Neural cell (in vitro differentiated cells): Measurements from ENCODE around the gene PLSCR2. TPM values are rescaled to one million over a fixed set of nuclear protein-coding genes. Genes with fewer than 3 reads are reported as not detected.
"Not testable (repeated sequence)": the region's sequence is repeated elsewhere in the genome, so short reads cannot be mapped to it uniquely, and the experiment has no call there.

Source experiments
- H2AFZ ChIP-seq: fragments of 200-600, 300-800 bp; sonication (generic), shearing (Covaris generic); 2 replicates; pipeline ENCODE4 v1.6.0; 2014; ENCODE audit warnings: low read depth, mild to moderate bottlenecking, antibody characterized with exemption, low read length, moderate library complexity
- H3F3A ChIP-seq: fragments of 200-600 bp; shearing (Covaris generic); 2 replicates; pipeline ENCODE4 v1.6.1; 2016; ENCODE audit warnings: mild to moderate bottlenecking, moderate library complexity, mixed read lengths, antibody characterized with exemption, low read length; ENCODE audit not compliant: insufficient read depth, poor library complexity, severe bottlenecking
- H3K27ac ChIP-seq: fragments of 200-600, 300-800 bp; sonication (generic), shearing (Covaris generic); 2 replicates; pipeline ENCODE4 v1.5.1; 2014; ENCODE audit warnings: mild to moderate bottlenecking, low read length, moderate library complexity
- H3K27me3 ChIP-seq: fragments of 300-800, 200-600 bp; sonication (generic), shearing (Covaris generic); 2 replicates; pipeline ENCODE4 v1.6.0; 2014; ENCODE audit warnings: mild to moderate bottlenecking, low read depth, low read length, moderate library complexity; ENCODE audit not compliant: insufficient read depth
- H3K36me3 ChIP-seq: fragments of 300-800, 200-600 bp; sonication (generic), shearing (Covaris generic); 2 replicates; pipeline ENCODE4 v1.5.1; 2014; ENCODE audit warnings: mild to moderate bottlenecking, antibody characterized with exemption, low read length, moderate library complexity; ENCODE audit not compliant: insufficient read depth
- H3K4me2 ChIP-seq: fragments of 300-800, 200-600 bp; sonication (generic), shearing (Covaris generic); 2 replicates; pipeline ENCODE4 v1.6.0; 2014; ENCODE audit warnings: mild to moderate bottlenecking, low read length
- H3K4me3 ChIP-seq: fragments of 300-800, 200-600 bp; sonication (generic), shearing (Covaris generic); 2 replicates; pipeline ENCODE4 v1.5.1; 2014; ENCODE audit warnings: mild to moderate bottlenecking, low read length, moderate library complexity
- H3K79me2 ChIP-seq: fragments of 200-600 bp; shearing (Covaris generic); replicated peaks from 2 replicates; pipeline ENCODE4 v1.6.0; 2014; ENCODE audit warnings: mild to moderate bottlenecking, low read length, moderate library complexity; ENCODE audit not compliant: insufficient read depth
- H3K9ac ChIP-seq: fragments of 300-800, 200-600 bp; sonication (generic), shearing (Covaris generic); 2 replicates; pipeline ENCODE4 v1.6.1; 2016; ENCODE audit warnings: mild to moderate bottlenecking, low read length, mixed read lengths
- H3K9me2 ChIP-seq: fragments of 200-600 bp; shearing (Covaris generic); 2 replicates; pipeline ENCODE4 v1.6.1; 2016; ENCODE audit warnings: mild to moderate bottlenecking, low read length, mixed read lengths; ENCODE audit not compliant: insufficient read depth
- H3K9me3 ChIP-seq: fragments of 200-600, 300-800 bp; sonication (generic), shearing (Covaris generic); 2 replicates; pipeline ENCODE4 v1.6.1; 2016; ENCODE audit warnings: mild to moderate bottlenecking, mixed run types, low read length, moderate library complexity, mixed read lengths
- H4K20me1 ChIP-seq: fragments of 200-600 bp; shearing (Covaris generic); 2 replicates; pipeline ENCODE4 v1.6.1; 2016; ENCODE audit warnings: mild to moderate bottlenecking, mixed run types; ENCODE audit not compliant: insufficient read depth
- EP300 ChIP-seq: fragments of 450-650 bp; conservative IDR thresholded peaks from 2 replicates; pipeline ENCODE4 v1.6.1; 2014; ENCODE audit warnings: antibody characterized with exemption, mild to moderate bottlenecking, moderate library complexity; ENCODE audit not compliant: poor library complexity, severe bottlenecking
- EZH2 ChIP-seq: fragments of 200-600, 300-800 bp; shearing (Covaris generic), sonication (generic); IDR thresholded peaks from 2 replicates; pipeline ENCODE4 v1.6.1; 2014; ENCODE audit warnings: antibody characterized with exemption, low read length, borderline replicate concordance, mild to moderate bottlenecking; ENCODE audit not compliant: insufficient read depth, poor library complexity, severe bottlenecking
- MXI1 ChIP-seq: fragments of 450-650 bp; conservative IDR thresholded peaks from 2 replicates; pipeline ENCODE4 v1.6.1; 2014; ENCODE audit warnings: antibody characterized with exemption, mild to moderate bottlenecking; ENCODE audit not compliant: poor library complexity, severe bottlenecking
- POLR2AphosphoS5 ChIP-seq: IDR thresholded peaks from 2 replicates; pipeline ENCODE4 v1.6.1; 2012
- RAD21 ChIP-seq: fragments of 450-650 bp; conservative IDR thresholded peaks from 2 replicates; pipeline ENCODE4 v1.6.1; 2014; ENCODE audit warnings: antibody characterized with exemption, mild to moderate bottlenecking, moderate library complexity
- SMC3 ChIP-seq: fragments of 450-650 bp; conservative IDR thresholded peaks from 2 replicates; pipeline ENCODE4 v1.6.1; 2014; ENCODE audit warnings: antibody characterized with exemption, mild to moderate bottlenecking, moderate library complexity; ENCODE audit not compliant: poor library complexity
- TAF1 ChIP-seq: IDR thresholded peaks from 2 replicates; pipeline ENCODE4 v1.6.1; 2012; ENCODE audit warnings: low read depth
- polyA plus RNA-seq: library from polyadenylated mRNA; depleted of rRNA; stranded (reverse); fragments of >200 nt; gene quantifications from 2 replicates; pipeline ENCODE4 v1.2.3, GENCODE V29; 2014
- TF ChIP-seq, protein P1 (sequence below): IDR thresholded peaks from 2 replicates; pipeline ENCODE4 v1.6.1; 2012; ENCODE audit warnings: borderline replicate concordance
- TF ChIP-seq, protein P2 (sequence below): fragments of 450-650 bp; IDR thresholded peaks from 2 replicates; pipeline ENCODE4 v1.5.1; 2014; ENCODE audit warnings: antibody characterized with exemption, mild to moderate bottlenecking, moderate library complexity; ENCODE audit not compliant: poor library complexity, severe bottlenecking

Gene PLSCR2
- polyA plus RNA-seq, 1 donor from 2014 or later = not detected

DNA sequence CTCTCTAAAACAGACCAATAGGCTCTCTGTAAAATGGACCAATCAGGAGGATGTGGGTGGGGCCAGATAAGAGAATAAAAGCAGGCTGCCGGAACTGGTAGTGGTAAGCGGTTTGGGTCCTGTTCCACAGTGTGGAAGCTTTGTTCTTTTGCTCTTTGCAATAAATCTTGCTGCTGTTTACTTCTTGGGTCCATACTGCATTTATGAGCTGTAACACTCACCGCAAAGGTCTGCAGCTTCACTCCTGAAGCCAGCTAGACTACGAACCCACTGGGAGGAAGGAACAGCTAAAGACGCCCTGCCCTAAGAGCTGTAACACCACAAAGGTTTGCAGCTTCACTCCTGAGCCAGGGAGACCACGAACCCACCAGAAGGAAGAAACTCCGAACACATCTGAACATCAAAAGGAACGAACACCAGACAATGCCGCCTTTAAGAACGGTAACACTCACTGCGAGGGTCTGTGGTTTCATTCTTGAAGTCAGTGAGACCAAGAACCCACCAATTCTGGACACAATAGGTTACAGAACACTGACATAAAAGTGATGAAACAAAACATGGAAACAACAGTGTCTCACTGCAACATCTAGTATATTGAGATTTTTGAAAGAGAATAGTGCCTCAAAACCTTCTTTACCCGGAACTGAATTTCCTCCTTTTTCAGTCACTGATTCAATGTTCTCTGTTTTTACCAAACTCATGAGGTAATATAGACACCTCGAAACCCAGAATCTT, 28.8 kb upstream of the PLSCR2 start:
- H2AFZ ChIP-seq = no peak overlapping the region
- H3K27ac ChIP-seq = no peak overlapping the region
- H3K4me3 ChIP-seq = no peak overlapping the region

DNA sequence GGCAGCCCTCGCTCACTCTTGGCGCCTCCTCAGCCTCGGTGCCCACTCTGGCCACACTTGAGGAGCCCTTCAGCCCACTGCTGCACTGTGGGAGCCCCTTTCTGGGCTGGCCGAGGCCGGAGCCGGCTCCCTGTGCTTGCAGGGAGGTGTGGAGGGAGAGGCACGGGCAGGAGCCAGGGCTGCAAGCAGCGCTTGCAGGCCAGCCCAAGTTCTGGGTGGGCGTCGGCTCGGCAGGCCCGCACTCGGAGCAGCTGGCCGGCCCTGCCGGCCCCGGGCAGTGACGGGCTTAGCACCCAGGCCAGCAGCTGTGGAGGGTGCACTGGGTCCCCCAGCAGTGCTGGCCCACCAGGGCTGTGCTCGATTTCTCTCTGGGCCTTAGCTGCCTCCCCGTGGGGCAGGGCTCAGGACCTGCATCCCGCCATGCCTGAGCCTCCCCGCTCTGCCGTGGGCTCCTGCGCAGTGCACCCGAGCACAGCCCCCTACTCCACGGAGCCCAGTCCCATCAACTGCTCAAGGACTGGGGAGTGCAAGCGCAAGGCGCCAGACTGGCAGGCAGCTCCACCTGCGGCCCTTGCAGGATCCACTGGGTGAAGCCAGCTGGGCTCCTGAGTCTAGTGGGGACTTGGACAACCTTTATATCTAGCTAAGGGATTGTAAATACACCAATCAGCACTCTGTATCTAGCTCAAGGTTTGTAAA, 27.9 kb upstream of the PLSCR2 start:
- not testable (repeated sequence) for H4K20me1 ChIP-seq, H3F3A ChIP-seq, H3K4me2 ChIP-seq, H3K9me2 ChIP-seq, H3K27me3 ChIP-seq, H2AFZ ChIP-seq, H3K36me3 ChIP-seq, H3K9ac ChIP-seq, H3K9me3 ChIP-seq, H3K27ac ChIP-seq, H3K4me3 ChIP-seq, H3K79me2 ChIP-seq

More for the DNA sequence above, 28.8 kb upstream of the PLSCR2 start:
- TF ChIP-seq MXI1 = no peak
- TF ChIP-seq EZH2 = no peak
- TF ChIP-seq, protein P1, sequence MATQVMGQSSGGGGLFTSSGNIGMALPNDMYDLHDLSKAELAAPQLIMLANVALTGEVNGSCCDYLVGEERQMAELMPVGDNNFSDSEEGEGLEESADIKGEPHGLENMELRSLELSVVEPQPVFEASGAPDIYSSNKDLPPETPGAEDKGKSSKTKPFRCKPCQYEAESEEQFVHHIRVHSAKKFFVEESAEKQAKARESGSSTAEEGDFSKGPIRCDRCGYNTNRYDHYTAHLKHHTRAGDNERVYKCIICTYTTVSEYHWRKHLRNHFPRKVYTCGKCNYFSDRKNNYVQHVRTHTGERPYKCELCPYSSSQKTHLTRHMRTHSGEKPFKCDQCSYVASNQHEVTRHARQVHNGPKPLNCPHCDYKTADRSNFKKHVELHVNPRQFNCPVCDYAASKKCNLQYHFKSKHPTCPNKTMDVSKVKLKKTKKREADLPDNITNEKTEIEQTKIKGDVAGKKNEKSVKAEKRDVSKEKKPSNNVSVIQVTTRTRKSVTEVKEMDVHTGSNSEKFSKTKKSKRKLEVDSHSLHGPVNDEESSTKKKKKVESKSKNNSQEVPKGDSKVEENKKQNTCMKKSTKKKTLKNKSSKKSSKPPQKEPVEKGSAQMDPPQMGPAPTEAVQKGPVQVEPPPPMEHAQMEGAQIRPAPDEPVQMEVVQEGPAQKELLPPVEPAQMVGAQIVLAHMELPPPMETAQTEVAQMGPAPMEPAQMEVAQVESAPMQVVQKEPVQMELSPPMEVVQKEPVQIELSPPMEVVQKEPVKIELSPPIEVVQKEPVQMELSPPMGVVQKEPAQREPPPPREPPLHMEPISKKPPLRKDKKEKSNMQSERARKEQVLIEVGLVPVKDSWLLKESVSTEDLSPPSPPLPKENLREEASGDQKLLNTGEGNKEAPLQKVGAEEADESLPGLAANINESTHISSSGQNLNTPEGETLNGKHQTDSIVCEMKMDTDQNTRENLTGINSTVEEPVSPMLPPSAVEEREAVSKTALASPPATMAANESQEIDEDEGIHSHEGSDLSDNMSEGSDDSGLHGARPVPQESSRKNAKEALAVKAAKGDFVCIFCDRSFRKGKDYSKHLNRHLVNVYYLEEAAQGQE = no peak
- TF ChIP-seq, protein P2, sequence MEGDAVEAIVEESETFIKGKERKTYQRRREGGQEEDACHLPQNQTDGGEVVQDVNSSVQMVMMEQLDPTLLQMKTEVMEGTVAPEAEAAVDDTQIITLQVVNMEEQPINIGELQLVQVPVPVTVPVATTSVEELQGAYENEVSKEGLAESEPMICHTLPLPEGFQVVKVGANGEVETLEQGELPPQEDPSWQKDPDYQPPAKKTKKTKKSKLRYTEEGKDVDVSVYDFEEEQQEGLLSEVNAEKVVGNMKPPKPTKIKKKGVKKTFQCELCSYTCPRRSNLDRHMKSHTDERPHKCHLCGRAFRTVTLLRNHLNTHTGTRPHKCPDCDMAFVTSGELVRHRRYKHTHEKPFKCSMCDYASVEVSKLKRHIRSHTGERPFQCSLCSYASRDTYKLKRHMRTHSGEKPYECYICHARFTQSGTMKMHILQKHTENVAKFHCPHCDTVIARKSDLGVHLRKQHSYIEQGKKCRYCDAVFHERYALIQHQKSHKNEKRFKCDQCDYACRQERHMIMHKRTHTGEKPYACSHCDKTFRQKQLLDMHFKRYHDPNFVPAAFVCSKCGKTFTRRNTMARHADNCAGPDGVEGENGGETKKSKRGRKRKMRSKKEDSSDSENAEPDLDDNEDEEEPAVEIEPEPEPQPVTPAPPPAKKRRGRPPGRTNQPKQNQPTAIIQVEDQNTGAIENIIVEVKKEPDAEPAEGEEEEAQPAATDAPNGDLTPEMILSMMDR = no peak
- TF ChIP-seq SMC3 = no peak
- no peak for TF ChIP-seq EP300
- no peak for TF ChIP-seq TAF1
- no peak for TF ChIP-seq POLR2AphosphoS5
- no peak for TF ChIP-seq RAD21
- Histone ChIP-seq H4K20me1 (no peaks in the 10 kb centered on the region), H3K4me2 (no peak overlapping the region), H3K27me3 (no peaks in the 10 kb centered on the region), H3K9ac (no peak overlapping the region), H3K79me2 (no peaks in the 10 kb centered on the region), H3K9me3 (no peaks in the 10 kb centered on the region), H3K36me3 (no peaks in the 10 kb centered on the region), H3K9me2 (no peaks in the 10 kb centered on the region), H3F3A (no peaks in the 10 kb centered on the region)
